GM21423 (cell line): Measurements from ENCODE around the gene HSBP1L1.
A peak's percentile ranks its signal among the peaks of the same experiment; 100 is the strongest.
"Not testable (repeated sequence)": the region's sequence is repeated elsewhere in the genome, so short reads cannot be mapped to it uniquely, and the experiment has no call there.

Source experiments
- ATAC-seq: cut with Tn5 transposase; IDR thresholded peaks from one replicate; pipeline ENCODE4 v1.9.1; 2021; ENCODE audit warnings: mild to moderate bottlenecking, moderate library complexity; ENCODE audit not compliant: unreplicated experiment

Gene HSBP1L1

DNA sequence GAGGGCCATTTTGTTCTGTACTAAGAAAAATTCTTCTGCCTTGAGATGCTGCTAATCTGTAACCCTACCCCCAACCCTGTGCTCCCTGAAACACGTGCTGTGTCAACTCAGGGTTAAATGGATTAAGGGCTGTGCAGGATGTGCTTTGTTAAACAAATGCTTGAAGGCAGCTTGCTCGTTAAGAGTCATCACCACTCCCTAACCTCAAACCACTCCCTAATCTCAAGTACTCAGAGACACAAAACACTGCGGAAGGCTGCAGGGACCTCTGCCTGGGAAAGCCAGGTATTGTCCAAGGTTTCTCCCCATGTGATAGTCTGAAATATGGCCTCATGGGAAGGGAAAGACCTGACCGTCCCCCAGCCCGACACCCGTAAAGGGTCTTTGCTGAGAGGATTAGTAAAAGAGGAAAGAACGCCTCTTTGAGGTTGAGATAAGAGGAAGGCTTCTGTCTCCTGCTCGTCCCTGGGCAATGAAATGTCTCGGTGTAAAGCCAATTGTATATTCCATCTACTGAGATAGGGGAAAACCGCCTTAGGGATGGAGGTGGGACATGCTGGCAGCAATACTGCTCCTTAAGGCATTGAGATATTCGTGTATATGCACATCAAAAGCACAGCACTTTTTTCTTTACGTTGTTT is 4.2 kb upstream of the HSBP1L1 start:
- not testable (repeated sequence) for ATAC-seq

GRCh38 chr18:79960921-79961526 is 3.4 kb upstream of the HSBP1L1 start:
- no peak for ATAC-seq

- no peak for ATAC-seq
Observed at GRCh38 chr18:79961527-79962291, 2.7 kb upstream of the HSBP1L1 start.

DNA sequence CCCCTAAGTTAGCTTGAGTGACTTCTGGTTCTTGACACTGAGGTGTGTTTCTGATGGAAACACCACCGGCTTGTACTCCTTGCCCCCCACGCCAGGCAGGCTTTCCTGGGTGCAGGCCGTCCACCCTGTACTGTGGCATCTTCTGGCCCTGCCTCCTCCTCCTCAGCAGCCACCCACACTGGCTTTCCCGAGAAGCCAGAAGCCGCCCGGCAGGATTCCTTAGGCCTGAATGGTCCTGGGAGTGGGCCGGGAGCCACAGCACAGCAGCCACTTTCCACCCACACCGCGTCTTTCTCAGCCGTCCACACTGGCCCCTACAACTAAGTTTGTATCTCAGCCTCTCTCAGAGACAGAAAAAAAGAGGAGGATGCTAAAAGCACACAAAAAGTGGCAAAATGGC is 2.1 kb upstream of the HSBP1L1 start:
- ATAC-seq: no peak

- peak; percentile 30 for ATAC-seq
Observed at GRCh38 chr18:79962835-79963657, 1.4 kb upstream of the HSBP1L1 start.

DNA sequence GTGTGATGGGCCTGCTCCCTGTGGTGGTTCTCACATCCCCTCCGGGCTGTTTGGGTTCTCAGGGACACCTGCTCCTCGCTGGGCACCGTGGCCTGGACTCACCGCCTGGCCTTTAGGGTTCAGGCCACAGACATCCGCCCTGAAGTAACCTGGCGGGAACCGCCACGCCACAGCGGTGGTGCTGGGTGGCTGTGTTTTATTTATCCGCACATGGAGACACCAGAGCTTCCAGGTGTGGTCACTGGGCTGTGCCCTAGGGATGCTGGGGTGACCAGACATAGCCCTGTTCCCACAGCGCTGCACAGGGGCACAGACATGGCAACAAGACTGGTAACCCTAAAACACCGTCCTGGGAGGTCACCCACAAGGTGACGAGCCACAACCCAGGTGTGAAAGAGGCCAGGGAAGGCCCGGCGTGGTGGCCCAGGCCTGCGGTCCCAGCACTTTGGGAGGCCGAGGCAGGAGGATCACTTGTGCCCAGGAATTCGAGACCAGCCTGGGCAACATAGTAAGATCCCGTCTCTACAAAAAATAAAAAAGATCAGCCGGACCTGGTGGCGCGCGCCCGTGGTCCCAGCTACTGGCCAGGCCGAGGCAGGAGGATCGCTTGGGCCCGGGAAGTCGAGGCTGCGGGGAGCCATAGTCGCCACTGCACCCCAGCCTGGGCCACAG is 649 bp upstream of the HSBP1L1 start:
- ATAC-seq: no peak

DNA sequence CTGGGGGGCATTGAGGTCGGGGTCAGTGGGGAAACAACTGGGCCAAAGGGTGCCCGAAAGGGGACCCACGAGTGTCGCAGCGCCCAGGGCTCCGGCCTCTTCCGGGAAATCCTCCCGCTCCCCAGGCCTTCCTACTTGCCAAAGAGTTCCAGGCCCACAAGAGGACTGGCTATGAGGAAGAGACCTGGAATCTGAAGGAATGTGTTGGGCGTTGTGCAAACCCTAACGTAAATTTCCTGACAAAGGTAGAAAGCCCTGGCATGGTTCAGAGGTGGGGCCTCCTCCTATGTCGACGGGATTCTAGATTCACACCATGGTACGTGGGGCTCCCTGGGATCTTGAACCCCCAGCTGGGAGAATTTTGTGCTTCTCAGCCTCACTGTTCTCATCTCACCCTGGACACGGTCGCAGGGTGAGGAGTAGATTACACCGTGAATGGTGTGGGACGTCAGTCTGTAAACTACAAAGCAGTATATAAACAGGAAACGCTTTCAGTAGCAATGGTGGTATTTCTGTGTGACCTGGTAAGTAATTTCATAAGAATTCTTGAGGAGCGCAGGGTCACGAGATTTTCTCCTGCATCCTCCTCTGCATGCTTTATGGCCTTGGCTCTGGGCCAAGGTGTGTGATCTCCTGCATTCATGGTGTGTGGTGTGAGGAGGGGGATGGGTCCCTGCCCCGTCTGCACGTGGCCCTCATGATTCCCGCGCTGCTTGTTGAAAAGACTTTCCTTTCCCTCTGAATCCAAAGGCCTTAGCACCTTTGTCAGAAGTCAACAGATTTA is 868 bp downstream of the HSBP1L1 start:
- no peak for ATAC-seq

DNA sequence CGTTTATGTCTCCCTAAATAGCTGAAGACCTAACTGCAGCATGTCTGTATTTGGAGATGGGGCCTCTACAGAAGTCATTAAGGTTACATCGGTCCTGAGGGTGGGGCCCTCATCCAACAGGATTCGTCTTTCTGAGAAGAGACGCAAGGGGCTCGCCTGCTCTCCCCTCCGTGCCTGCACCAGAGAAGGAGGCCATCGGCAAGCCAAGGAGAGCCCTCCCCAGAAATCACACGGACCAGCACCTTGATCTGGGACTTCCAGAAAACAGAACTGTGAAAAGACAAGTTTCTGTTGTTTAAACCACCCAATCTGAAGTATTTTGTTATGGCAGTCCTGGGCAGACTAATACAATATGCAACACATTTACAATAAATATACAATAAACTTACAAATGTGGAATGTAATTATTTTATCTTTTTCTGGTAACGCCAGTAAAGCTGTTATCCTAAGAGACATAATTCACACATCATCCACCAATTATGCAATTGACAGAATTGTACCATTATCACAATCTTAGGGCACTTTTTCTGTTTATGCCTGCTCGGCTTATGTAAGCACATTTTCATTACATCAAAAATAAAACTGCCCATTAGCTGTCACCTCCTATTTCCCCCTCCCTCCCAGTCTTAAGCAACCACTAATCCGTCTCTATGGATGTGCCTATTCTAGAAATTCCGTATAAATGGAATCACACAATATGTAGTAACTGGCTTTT is 6.1 kb downstream of the HSBP1L1 start:
- no peak for ATAC-seq

- no peak for ATAC-seq
Observed at GRCh38 chr18:79971211-79971952, 6.9 kb downstream of the HSBP1L1 start.

DNA sequence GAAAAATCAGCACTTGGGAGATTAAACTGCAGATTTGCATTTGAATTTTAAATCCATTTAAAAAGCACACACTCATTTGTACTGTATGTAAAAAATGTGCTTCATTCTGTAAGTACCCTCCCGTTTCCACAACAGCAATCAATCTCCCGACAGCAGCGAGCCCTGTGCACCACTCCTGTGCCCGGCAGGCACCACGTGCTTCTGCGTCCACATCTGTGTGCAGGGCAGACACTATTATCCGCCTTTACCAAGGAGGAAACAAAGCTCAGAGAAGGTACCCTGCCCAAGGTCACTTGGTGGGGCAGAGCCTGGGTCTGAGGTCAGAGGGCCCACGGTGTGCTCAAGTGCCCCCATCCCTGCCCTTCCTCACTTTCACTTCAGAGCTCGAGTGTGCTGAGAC is 7.5 kb downstream of the HSBP1L1 start:
- ATAC-seq: no peak

- no peak for ATAC-seq
Observed at GRCh38 chr18:79972720-79973119, 8.3 kb downstream of the HSBP1L1 start.

DNA sequence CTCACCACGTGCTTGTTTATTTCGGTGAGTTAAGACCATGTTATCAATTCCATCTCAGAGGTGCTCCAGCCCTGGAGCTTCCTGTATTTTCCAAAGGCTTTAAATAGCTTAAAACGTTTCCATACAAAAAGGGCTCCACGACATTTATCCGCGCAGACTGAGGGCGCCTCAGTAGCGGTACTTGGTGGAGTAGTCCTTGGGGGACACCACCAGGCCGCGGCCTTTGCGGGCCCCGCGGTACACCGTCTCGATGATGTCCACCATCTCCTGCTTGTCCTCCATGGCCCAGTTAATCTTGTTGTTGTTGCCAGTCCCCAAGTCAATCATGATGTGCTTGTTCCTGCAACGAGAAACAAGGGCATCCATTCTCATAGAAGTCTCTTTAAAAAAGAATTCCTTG is 9.1 kb downstream of the HSBP1L1 start:
- ATAC-seq: no peak

- ATAC-seq: no peak
Observed at GRCh38 chr18:79974025-79974654, 9.7 kb downstream of the HSBP1L1 start.

DNA sequence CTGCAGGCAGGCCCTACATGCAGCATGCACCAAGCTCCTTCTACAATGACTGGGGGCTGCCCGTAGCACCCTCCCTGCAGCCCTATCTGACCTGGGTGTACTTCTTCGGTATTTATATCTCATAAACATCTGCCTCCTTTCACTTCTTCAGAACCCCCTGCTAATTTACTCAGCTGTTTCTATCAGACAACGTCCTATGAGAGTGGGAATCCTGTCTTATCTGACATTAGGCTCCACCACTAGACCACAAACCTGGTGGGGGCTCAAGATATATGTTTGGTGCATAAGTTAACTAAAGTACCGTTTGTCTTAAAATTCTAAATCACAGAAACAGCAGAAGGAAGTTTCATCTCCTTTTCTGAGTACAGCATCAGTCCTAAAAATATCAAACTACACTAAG is 10.6 kb downstream of the HSBP1L1 start:
- ATAC-seq: no peak

GRCh38 chr18:79975985-79976680 is 11.7 kb downstream of the HSBP1L1 start:
- no peak for ATAC-seq

DNA sequence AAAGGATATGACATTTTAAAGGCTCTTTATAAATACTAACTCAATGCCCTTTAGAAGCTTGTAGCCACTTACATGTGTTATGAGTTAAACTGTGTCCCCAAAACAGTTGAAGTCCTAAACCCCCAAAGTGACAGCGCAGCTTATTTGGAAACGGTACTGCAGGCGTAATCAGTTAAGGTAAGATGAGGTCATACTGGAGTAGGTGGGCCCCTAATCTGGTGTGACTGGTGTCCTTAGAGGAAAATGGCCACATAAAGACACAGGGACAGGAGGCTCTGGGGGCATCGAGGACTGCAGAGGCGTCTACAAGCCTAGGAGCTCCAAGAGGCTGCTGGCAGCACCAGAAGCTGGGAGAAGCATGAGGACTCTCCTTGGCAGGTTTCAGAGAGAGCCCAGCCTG is 15.4 kb downstream of the HSBP1L1 start:
- ATAC-seq: no peak

GRCh38 chr18:79980585-79980984 is 16.1 kb downstream of the HSBP1L1 start:
- ATAC-seq: no peak

DNA sequence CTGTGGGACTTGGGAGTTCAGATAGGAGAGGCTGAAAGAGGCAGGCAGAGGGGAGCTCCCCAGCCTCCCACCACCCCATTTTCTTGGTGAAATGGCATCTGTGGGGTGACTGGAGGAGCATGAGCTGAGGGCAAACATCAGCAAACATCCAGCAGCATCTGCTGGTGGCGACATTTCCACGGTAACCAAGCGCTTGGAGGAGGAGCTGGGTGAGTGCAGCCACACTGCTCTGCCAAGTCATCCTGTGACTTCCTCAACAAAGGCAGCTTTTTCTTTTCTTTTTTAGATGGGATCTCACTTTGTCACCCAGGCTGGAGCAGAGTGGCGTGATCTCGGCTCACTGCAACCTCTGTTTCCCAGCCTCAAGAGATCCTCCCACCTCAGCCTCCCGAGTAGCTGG is 18.3 kb downstream of the HSBP1L1 start:
- no peak for ATAC-seq
